HG02852 (cell line): Measurements from ENCODE around the gene CDH23.

Source experiments
- ATAC-seq: cut with Tn5 transposase; IDR thresholded peaks from one replicate; pipeline ENCODE4 v1.9.1; 2021; ENCODE audit warnings: mild to moderate bottlenecking, moderate library complexity; ENCODE audit not compliant: unreplicated experiment

CDH23 gene

DNA sequence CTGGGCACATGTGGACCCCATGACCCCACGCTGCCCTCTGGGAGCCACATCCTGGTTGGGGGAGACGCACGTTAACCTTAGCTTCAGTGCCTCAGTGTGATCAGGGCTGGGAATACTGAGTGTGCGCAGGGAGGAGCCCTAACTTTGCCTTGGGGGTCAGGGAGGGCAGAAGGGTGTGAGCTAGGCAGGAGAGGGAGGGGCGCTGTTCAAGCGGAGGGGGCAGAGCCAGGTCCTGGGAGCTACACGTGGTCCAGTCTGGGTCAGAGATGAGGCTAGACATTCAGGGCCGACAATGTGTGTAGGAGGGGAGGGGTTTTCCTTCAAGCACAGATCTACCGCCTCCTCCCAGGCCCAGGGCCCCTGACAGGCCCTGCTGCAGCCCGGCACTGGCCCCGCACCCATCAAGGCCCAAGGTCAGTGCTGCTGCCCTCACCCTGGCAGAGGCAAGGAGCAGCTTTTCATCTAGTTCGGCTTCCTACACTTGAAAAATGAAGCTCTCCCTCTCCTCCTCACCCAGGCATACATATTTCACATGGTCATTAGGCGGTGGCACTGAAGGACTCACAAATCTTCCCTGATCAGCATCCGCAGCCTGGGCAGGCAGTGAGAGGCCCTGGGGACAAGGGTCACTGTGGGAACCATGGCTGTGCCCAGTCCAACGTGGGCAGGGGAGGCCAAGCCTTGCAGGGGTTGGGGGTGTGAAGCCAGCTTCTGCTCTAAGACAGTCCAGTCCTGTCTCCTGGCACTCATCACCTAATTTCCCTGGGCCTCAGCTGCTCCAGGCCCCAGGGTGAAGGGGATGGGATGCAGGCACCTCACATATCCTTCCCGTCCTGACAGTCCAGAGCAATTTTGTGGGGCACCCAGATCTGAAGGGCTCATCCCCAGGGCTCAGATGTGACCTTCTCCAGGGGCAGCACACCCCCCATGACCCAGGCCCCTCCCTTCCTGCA lies 275.6 kb downstream of the CDH23 start:
- no peak for ATAC-seq

DNA sequence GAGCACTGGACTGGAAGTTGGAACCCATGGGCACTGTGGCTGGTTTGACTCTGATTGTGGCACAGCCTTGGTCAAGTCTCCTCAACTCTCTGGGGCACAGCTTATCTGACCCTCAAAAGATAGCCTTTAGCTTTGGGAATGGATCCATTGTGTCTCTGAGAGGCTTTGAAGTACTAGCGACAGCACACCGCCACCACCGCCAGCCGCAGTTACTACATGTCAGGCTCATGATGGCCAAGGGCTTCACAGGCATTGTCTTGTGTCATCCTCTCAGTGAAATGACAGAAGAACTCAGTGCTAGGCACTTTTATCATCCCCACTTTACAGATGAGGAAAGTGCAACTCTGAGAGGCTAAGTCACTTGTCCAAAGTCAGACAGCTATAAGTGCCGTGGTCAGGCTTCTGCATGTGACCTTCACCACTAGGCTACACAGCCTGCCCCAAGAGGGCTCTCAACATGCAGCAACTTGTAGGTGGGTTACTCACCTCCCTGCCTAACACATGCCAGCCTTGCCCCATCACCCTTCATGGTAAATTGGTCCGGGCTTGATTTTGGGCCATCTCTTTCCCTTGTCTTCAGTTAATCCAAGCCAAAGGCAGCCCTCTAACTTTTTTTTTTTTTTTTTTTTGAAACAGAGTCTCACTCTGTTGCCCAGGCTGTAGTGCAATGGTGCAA lies 278.7 kb downstream of the CDH23 start:
- no peak for ATAC-seq

DNA sequence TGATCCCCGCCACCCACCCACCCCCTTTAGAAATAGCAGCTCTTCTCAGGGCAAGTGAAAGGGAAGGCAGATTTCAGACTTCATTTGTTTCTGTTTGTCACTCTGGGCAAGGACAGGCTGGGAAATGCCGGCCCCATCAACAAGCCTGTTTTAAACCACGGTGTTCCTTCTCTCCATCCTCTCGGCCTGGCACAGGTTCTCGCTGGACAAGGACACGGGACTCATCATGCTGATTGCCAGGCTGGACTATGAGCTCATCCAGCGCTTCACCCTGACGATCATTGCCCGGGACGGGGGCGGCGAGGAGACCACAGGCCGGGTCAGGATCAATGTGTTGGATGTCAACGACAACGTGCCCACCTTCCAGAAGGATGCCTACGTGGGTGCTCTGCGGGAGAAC lies 280.5 kb downstream of the CDH23 start:
- no peak for ATAC-seq

DNA sequence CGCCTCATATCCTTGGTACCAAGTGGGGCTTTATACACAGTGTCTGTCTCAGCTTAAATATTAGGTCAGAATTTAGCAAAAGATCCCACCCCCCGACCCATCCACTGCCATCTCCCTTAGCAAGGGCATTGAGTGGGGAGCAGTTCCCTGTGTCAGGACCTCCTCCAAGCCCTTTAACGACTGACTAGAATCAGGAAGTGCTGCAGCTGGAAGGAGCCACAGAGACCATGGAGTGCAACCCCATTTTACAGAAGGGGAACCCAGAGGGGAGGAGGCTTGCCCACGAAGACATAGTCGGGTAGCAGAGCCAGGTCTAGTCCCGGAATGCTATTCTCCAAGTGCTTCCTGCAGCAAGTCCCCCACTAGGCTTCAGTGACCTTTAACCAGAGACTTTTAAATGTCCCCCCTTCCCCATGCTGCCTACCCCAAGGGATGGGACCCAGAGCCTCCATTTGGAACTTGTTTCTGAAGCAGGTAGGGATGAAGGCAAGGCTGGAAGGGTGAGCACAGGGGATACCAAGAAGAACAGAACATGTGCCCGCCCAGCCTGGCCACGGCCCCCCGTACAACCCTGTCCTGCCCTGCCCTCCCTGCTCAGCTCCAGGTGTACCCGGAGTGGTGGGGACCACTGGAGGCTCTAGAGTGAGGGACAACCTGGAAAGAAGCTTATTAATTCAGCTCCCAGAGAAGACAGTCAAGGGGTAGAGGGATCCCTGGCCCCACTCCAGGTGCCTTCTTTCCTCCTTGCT lies 281.5 kb downstream of the CDH23 start:
- no peak for ATAC-seq

DNA sequence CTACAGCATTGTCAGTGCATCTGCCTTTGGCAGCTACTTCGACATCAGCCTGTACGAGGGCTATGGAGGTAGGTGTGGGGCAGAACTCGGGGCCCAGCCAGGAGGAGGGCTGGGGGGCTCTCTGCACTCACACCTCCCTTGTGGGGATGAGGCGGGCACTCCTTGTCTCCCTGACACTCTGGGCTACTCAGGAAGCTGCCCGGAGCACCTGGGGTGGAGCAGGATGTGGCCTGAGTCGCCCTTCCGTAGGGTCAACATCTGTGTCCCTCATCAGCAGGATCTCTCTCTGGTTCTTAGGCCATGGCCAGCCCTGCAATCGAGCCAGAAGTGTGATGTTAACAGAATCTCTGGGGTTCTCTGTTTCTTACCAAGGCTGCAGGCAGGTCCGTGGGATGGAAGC lies 282.7 kb downstream of the CDH23 start:
- no peak for ATAC-seq

DNA sequence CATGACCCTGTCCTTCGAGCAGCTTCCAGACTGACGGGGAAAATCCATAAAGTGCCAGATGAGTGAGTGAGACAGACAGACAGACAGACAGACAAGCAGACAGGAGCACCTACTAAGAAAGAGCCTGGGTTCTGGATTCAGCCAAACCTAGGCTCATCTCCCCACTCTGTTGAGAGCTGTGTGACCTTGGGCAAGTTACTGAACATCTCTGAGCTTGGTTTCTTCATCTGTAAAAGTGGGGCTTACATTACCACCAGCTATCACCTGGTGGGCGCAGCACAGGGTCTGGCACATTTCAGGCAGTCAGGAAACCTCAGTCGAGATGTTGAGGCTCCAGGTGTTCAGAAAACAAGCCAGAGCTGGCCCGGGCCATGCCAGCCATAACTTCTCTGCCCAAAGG lies 285.3 kb downstream of the CDH23 start:
- no peak for ATAC-seq

DNA sequence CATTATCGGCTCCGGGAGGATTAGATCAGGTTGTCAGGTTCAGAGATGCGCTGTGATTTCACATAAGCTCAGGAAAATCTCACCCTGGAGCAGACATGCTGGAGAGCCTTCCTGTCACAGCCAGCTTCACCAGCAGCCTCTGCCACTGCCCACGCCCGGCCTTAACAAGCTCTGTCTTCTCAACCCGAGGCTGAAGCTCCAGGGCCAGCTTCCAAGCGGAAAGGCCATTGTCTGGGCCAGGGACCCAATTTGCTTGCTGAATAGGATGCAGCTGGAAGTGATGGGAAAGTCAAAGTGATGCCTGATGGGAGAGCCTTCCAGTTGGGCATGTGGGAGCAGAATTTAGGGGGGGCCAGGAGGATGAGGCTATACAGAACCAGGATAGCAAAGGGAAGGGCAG lies 286.6 kb downstream of the CDH23 start:
- no peak for ATAC-seq

DNA sequence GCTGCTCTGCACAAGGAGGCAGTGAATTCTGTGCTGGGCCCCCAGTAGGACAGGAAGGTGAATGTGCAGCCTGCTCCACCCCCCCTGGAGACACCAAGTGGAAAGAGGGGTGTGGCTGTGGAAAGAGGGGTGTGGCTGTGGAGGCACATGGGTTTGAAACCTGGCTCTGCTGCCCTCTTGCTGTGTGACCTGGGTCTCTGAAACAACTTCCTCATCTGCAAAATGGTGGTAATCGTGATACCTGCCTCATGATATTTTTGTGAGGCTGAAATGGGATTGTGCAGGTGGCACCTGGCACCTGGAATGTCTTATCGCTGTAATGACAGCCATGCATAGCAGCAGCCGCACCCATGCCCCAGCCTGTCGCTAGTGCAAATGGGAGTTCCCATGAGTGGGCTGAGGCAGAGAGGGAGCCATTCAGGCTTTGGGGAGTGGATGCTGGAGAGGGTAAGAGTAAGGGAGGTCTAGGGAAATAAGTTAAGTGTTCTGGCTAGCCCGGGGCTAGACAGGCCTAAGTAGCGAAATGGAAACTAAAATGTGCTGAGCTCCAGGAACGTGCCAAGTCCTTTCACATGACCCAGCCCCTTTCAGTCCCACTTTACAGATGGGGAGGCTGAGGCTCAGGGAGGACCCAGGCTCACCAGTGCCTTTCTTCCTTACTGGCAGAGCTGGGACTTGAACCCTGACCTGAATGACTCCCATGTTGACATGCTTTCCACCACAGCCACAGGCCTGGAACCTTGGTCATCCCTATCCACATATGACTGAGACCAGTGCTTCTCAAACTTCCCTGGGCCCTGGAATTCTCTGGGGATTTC lies 287.8 kb downstream of the CDH23 start:
- no peak for ATAC-seq

DNA sequence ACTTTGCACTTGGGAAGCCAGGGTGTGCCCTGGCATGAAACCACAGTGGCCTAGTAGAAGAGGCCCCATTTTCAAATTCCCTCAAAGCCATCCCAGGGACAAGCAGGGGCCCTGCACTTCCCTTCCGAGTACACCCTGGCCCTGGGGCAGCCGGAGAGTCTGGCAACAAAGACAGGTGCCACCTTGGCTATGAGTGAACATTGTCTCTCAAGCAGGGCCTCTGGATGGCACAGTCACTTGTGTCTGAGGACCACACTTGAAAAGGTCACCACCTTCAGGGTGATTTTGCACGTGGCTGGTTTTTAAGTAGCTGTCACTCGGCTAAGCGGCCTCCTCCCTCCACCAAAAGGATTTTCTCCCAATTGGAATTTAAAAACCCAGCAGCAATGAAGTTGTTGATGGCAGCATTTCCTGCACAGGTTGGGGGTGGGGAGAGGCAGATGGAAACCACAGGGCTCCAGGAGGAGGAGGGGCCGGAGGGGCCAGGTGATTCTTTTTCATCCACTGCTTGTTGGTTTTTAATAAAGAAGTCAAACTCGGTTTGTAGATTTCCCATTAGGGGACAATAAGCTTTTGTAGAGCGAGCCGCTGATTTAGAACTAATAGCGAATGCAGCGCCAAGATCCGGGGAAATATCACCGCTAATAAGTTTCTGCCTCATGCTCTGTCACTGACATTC lies 289.0 kb downstream of the CDH23 start:
- ATAC-seq: no peak

DNA sequence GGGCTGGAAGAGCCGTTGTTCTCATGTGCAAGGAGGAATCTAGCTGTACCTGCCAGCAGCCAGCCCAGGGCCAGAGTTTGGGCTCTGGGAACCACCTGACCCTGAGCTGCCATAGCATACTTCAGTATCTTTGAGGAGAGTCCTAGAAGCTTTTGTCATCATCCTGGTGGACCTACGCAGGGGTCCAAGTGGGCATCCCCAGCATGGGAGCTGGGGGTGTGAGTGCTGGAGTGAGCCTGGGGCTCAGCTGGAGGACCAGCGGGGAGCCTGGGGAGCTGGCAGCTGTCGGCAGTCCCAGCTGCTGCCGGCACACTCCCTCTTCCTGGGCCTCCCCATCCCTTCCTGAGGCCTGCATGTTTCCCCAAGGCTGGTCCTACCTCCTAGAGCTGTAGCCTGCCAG lies 290.4 kb downstream of the CDH23 start:
- no peak for ATAC-seq

DNA sequence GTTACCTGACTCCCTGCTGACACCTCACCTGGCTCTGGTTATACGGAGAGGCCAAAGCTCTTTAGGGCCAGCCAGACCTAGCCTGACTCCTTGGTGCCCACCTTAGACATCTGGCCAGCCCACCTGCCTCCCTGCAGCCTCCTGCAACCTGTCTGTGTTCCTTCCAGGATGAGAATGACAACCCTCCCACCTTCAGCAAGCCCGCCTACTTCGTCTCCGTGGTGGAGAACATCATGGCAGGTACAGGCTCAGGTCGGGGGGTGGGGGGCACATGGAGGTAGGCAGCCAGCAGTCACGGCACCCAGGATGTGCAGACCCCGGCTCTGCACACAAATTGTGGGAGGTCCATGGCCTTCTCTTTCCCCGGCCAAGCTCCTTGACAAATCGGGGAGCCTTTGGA lies 290.8 kb downstream of the CDH23 start:
- ATAC-seq: no peak

DNA sequence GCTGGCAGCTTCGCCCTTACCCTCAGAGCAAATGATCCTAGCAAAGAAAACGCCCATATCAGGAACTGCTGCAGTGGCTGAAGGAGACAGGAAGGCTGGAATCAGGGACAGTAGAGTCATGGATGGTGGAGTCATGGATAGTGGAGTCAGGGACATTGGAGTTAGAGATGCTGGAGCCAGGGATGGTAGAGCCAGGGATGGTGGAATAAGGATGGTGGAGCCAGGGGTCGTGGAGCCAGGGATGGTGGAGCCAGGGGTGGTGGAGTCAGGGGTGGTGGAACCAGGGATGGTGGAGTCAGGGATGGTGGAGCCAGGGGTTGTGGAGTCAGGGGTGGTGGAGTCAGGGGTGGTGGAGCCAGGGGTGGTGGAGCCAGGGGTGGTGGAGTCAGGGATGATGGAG lies 291.5 kb downstream of the CDH23 start:
- no peak for ATAC-seq

DNA sequence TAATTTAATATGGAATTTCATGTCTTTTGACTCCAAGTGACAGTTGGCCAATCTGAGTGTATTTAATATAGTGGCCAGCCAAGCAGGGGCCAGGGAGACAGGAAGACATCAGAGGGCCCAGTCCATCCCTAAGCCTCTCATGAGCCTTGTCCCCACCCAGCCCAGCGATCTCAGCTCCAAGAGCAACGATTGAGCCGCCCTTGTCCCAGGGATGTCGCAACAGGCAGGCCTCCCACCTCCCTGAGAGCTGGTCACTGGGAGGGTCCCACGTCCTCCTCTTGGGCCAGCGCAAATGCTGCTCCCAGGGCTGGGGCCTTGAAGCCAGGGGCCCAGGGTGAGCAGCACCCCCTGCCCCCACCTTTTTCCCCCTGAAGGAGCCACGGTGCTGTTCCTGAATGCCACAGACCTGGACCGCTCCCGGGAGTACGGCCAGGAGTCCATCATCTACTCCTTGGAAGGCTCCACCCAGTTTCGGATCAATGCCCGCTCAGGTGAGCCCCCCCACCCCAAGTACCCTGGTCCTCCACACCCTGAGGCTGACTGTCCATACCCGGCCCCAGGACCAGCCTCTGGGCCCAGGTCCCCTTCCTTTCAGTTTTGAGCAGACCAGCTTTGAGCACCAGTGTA lies 293.5 kb downstream of the CDH23 start:
- no peak for ATAC-seq

DNA sequence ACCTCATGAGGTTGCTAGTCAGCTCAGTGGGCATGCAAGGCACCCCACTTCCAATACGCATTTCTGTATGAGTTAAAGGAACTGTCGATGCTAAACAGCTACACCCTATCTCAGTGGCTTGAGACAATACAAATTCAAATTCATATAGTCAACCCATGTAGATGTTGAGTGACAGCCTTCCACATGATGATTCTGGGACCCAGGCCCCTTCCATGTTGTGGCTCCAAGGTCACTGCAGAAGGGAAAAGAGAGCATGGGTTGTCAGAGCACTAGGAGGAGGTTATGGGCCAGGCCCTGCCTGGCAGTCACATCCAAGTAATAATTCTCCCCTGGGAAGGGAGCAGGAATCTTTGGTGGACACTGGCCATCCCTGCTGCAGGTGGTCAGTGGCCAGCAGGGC lies 294.7 kb downstream of the CDH23 start:
- ATAC-seq: no peak

DNA sequence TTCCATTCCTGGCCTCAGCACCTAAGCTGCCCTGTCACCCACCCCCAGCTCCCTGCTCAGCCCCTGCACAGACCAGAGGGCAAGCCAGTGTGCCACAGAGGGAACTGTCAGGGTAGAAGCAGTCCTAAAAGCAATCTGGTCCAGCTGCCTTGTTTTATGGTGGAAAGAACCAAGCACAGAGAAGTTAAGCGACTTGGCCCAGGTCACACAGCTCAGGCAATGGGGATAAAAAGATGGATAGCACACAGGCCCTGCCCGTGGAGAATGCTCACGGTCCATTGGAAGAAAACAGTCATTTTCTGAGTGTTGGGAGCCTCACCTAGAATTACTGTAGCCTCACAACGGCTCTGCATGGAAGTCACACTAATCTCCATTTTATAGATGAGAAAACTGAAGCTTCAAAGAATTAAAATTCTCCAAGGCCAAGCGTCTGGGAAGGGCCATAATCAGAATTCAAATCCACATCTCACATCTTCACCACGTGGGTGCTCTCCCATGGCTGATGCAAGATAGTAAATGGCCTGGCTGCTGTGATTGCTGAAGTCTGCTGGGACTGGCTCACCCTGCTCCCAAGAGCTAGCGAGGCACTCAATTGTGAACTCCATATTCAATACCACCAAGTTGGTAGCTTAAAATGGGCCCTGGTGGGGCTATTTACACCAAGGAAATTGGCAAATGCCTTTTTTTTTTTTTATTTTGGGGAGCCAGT lies 296.0 kb downstream of the CDH23 start:
- no peak for ATAC-seq

DNA sequence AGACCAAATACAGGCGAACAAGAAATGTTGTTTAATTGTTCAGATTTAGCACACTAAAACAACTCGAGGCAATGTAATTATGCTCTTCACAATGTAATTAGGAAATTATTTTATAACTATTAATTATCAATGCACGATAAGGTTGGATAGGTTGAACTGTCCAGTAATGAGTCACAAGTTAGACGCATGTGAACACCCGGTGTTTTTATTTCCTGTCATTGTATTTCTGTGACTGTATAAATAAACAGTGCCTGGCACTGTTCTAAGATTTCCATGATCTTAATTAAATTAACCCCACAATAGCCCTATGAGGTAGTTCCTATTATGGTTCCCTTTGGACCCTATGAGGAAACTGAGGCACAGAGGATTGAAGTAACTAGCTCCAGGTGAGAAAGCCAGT lies 296.7 kb downstream of the CDH23 start:
- ATAC-seq: no peak

DNA sequence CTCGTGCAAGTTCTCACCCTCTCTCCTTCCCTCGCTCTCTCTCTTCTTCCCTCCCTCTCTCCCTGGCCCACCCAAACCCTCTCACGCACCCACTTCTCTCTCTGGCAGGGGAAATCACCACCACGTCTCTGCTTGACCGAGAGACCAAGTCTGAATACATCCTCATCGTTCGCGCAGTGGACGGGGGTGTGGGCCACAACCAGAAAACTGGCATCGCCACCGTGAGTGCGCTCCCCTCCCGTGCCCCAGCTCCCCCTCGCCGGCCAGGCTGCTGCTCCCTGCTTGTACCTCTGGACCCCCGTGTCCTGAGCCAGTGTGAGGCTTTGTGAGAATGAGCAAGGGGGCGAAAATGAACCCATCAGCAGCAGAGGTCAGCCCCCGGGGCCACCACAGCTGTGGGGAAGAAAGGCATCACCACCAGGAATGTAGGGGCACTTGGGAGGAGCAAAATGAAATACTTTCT lies 297.4 kb downstream of the CDH23 start:
- ATAC-seq: peak; percentile 21

DNA sequence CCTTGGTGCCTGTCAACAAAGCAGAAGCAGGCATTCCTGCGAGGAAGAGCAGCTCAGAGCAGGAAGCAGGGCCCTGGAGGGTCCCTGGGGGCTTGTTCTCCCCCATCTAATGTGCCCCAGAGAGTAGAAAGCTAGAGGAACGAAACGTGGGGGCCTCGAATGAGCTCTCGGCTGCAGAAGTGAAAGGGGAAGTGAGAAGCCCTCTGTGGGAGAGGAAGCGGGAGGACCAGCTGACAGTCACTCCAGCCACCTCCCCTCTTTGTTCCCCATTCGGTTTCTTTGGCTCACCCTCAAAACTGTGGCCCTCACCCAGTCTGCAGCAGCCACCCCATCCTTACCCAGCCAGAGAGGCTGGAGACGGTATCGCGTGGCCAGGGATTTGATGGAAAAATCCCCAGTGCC lies 297.8 kb downstream of the CDH23 start:
- peak; percentile 82 for ATAC-seq
